ENCODE data around the gene LTK. TPM values are rescaled to one million over a fixed set of nuclear protein-coding genes. Genes with fewer than 3 reads are reported as not detected.

The LTK gene
- total and polyA plus RNA-seq, 2 donors from 2014 or later = 0.91 to 6.7 TPM

- intact Hi-C loops (cut with DNase I) = no loop called here
- H3K36me3 ChIP-seq (ENCODE audit: control insufficient read depth in 2 of 3, insufficient read depth in 3 of 3, low read length in 3 of 3) = no peaks in the 10 kb centered on the region
- FAIRE-seq (no peak), DNase-seq (peak in 4 of 5 donors; percentile 53 to 82 (median 62))
- H3K27ac ChIP-seq (ENCODE audit: low read depth in 2 of 2, low read length in 2 of 2) = no peak overlapping the region
- H3K27me3 ChIP-seq (ENCODE audit: control insufficient read depth, insufficient read depth, low read length) = no peaks in the 10 kb centered on the region
- no peaks in the 10 kb centered on the region for H3K9me3 ChIP-seq (ENCODE audit: control insufficient read depth in 2 of 3, insufficient read depth in 1 of 3, low read length in 3 of 3)
- H3K4me1 ChIP-seq (ENCODE audit: control insufficient read depth in 2 of 3, insufficient read depth in 2 of 3, low read depth in 1 of 3, low read length in 3 of 3) = peaks cover 0 to 19% (median 2%) of the 10 kb centered on the region in 3 donors
- TF ChIP-seq CTCF (IDR thresholded peaks at IDR 0.05; ENCODE audit: borderline replicate concordance, extremely low read depth, insufficient read depth) = no peak
- H3K9ac ChIP-seq (ENCODE audit: low read length in 3 of 3) = no peak overlapping the region
- no peak overlapping the region for H3K4me3 ChIP-seq (ENCODE audit: low read length in 3 of 3)
Measured at GRCh38 chr15:41561777-41562145, 48.1 kb upstream of the LTK start.

GRCh38 chr15:41561104-41561776 lies 47.6 kb upstream of the LTK start:
- H3K27me3 ChIP-seq (ENCODE audit: control insufficient read depth, insufficient read depth, low read length) = no peaks in the 10 kb centered on the region
- no peak overlapping the region for H3K4me3 ChIP-seq (ENCODE audit: low read length in 3 of 3)
- no peak overlapping the region for H3K27ac ChIP-seq (ENCODE audit: low read depth in 2 of 2, low read length in 2 of 2)
- H3K9ac ChIP-seq (ENCODE audit: low read length in 3 of 3) = no peak overlapping the region
- H3K4me1 ChIP-seq (ENCODE audit: control insufficient read depth in 2 of 3, insufficient read depth in 2 of 3, low read depth in 1 of 3, low read length in 3 of 3) = peaks cover 0 to 19% (median 2%) of the 10 kb centered on the region in 3 donors
- no peaks in the 10 kb centered on the region for H3K9me3 ChIP-seq (ENCODE audit: control insufficient read depth in 2 of 3, insufficient read depth in 1 of 3, low read length in 3 of 3)
- no peak for TF ChIP-seq CTCF (IDR thresholded peaks at IDR 0.05; ENCODE audit: borderline replicate concordance, extremely low read depth, insufficient read depth)
- DNase-seq (peak in 3 of 5 donors; percentile 39 to 45 (median 44)), FAIRE-seq (no peak)
- H3K36me3 ChIP-seq (ENCODE audit: control insufficient read depth in 2 of 3, insufficient read depth in 3 of 3, low read length in 3 of 3) = no peaks in the 10 kb centered on the region
- intact Hi-C loops (cut with DNase I) = no loop called here

GRCh38 chr15:41560572-41560874 lies 46.9 kb upstream of the LTK start:
- H3K36me3 ChIP-seq (ENCODE audit: control insufficient read depth in 2 of 3, insufficient read depth in 3 of 3, low read length in 3 of 3) = no peaks in the 10 kb centered on the region
- no peaks in the 10 kb centered on the region for H3K27me3 ChIP-seq (ENCODE audit: control insufficient read depth, insufficient read depth, low read length)
- no peaks in the 10 kb centered on the region for H3K9me3 ChIP-seq (ENCODE audit: control insufficient read depth in 2 of 3, insufficient read depth in 1 of 3, low read length in 3 of 3)
- peaks cover 0 to 19% (median 2%) of the 10 kb centered on the region in 3 donors for H3K4me1 ChIP-seq (ENCODE audit: control insufficient read depth in 2 of 3, insufficient read depth in 2 of 3, low read depth in 1 of 3, low read length in 3 of 3)
- intact Hi-C loops (cut with DNase I) = no loop called here
- no peak overlapping the region for H3K27ac ChIP-seq (ENCODE audit: low read depth in 2 of 2, low read length in 2 of 2)
- TF ChIP-seq CTCF (IDR thresholded peaks at IDR 0.05; ENCODE audit: borderline replicate concordance, extremely low read depth, insufficient read depth) = no peak
- FAIRE-seq (no peak), DNase-seq (no peak)
- H3K4me3 ChIP-seq (ENCODE audit: low read length in 3 of 3) = peak overlapping the region in 2 of 3 donors; percentile 16 to 62
- no peak overlapping the region for H3K9ac ChIP-seq (ENCODE audit: low read length in 3 of 3)

Measured in kidney (tissue), 14 donors.